Uterus (tissue), 2 donors: Measurements from ENCODE around the gene FAM72B.
"Not testable (repeated sequence)": the region's sequence is repeated elsewhere in the genome, so short reads cannot be mapped to it uniquely, and the experiment has no call there.

ENCODE experiments used
- POLR2A ChIP-seq, 2 donors: fragments of 450-650 bp; IDR thresholded peaks; one replicate each; pipeline ENCODE4 v1.6.1; 2016; ENCODE audit warnings: antibody characterized with exemption in 2 of 2, mild to moderate bottlenecking in 1 of 2, moderate library complexity in 1 of 2
- TF ChIP-seq, protein P1 (sequence below), 4 experiments: fragments of 200-600 bp in 2 of 4; fragments of 450-650 bp in 2 of 4; sonication (generic) in 2 of 4; IDR thresholded peaks; one replicate each; pipeline ENCODE4 v1.5.1; 2016 to 2019; ENCODE audit warnings: antibody characterized with exemption in 4 of 4, mild to moderate bottlenecking in 2 of 4, moderate library complexity in 1 of 4

DNA sequence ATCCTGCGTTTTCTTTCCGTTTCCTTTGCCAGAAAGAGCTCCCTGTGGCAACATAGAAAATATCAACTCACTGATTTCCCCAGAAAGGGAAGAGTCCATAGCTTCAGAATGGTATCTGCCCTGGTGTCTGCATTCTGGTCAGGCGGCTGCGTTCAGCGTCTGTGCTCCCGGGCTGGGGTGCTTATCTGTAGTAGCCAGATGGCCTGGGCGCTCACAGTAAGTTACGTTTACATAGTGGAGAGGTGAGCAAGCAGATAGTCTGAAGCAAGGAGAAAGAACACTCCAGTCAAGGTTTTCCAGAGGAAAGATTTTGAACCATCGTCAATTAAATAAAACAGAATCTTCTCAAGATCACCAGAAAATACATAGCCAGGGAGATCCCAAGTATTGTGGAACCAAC, 29.4 kb upstream of the FAM72B start:
- TF ChIP-seq, protein P1, sequence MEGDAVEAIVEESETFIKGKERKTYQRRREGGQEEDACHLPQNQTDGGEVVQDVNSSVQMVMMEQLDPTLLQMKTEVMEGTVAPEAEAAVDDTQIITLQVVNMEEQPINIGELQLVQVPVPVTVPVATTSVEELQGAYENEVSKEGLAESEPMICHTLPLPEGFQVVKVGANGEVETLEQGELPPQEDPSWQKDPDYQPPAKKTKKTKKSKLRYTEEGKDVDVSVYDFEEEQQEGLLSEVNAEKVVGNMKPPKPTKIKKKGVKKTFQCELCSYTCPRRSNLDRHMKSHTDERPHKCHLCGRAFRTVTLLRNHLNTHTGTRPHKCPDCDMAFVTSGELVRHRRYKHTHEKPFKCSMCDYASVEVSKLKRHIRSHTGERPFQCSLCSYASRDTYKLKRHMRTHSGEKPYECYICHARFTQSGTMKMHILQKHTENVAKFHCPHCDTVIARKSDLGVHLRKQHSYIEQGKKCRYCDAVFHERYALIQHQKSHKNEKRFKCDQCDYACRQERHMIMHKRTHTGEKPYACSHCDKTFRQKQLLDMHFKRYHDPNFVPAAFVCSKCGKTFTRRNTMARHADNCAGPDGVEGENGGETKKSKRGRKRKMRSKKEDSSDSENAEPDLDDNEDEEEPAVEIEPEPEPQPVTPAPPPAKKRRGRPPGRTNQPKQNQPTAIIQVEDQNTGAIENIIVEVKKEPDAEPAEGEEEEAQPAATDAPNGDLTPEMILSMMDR (IDR thresholded peaks at IDR 0.05), result not testable (repeated sequence)
- TF ChIP-seq POLR2A (IDR thresholded peaks at IDR 0.05), result not testable (repeated sequence)
